Esophagus (tissue), 2 donors: Measurements from ENCODE around the gene SMC4. TPM values are rescaled to one million over a fixed set of nuclear protein-coding genes. Genes with fewer than 3 reads are reported as not detected.
"Not testable (repeated sequence)": the region's sequence is repeated elsewhere in the genome, so short reads cannot be mapped to it uniquely, and the experiment has no call there.

ENCODE experiments used
- H3K27ac ChIP-seq, 2 donors: one replicate each; pipeline ENCODE4 v1.5.1; 2013; ENCODE audit warnings: low read depth in 2 of 2, mild to moderate bottlenecking in 2 of 2, inconsistent platforms in 1 of 2, low read length in 1 of 2, moderate library complexity in 1 of 2
- H3K27me3 ChIP-seq, 2 donors: one replicate each; pipeline ENCODE4 v1.6.1; 2013; ENCODE audit warnings: low read length in 2 of 2, control low read depth in 1 of 2, mild to moderate bottlenecking in 1 of 2; ENCODE audit not compliant: insufficient read depth in 2 of 2, control insufficient read depth in 1 of 2
- H3K36me3 ChIP-seq, 2 donors: one replicate each; pipeline ENCODE4 v1.6.1; 2013; ENCODE audit warnings: low read length in 1 of 2; ENCODE audit not compliant: control insufficient read depth in 2 of 2, insufficient read depth in 2 of 2
- H3K4me1 ChIP-seq, 2 donors: one replicate each; pipeline ENCODE4 v1.6.1; 2013; ENCODE audit warnings: low read length in 1 of 2; ENCODE audit not compliant: control insufficient read depth in 2 of 2, insufficient read depth in 2 of 2
- H3K4me3 ChIP-seq, 2 donors: one replicate each; pipeline ENCODE4 v1.5.1; 2013; ENCODE audit warnings: low read length in 2 of 2, mild to moderate bottlenecking in 2 of 2, low read depth in 1 of 2, moderate library complexity in 1 of 2
- H3K9me3 ChIP-seq, 2 donors: one replicate each; pipeline ENCODE4 v1.6.1; 2013; ENCODE audit warnings: mild to moderate bottlenecking in 2 of 2, low read depth in 1 of 2, low read length in 1 of 2, moderate library complexity in 1 of 2; ENCODE audit not compliant: control insufficient read depth in 2 of 2, insufficient read depth in 1 of 2
- WGBS, 2 donors: extraction: QIAGEN DNeasy Blood & Tissue Kit; methylation state at CpG; one replicate each; pipeline ENCODE4 v1.1.7; 2013; 5-methylcytosine and 5-hydroxymethylcytosine counted together
- polyA plus RNA-seq, 2 donors: library from polyadenylated mRNA; stranded (reverse); fragments of 200-250 nt; gene quantifications; one replicate each; pipeline ENCODE4 v1.2.3, GENCODE V29; 2013
- donor health status: healthy with polysubstance abuse.
- donor health status: Bipolar disorder and iron deficiency.

The SMC4 gene
- polyA plus RNA-seq, result 10 to 100 TPM; 54.1 to 82.0 TPM

- Histone ChIP-seq H3K36me3 (no peaks in the 10 kb centered on the region), H3K27me3 (no peaks in the 10 kb centered on the region), H3K9me3 (no peaks in the 10 kb centered on the region), H3K4me1 (no peaks in the 10 kb centered on the region), H3K4me3 (peak within 1 kb of the TSS; percentile 75 to 88), H3K27ac (peak within 1 kb of the TSS; percentile 95 to 97)
- WGBS, 2 donors, result 0 to 1% methylated on average over 63 of the region's 63 CpGs
Measured at GRCh38 chr3:160399125-160400029, at the start of gene SMC4, which contains the start of gene IFT80. Gene SMC4 (plus strand): TSS chr3:160399650. CDS start chr3:160400827, 1,177 bp downstream. Gene IFT80 (minus strand): TSS chr3:160399225. CDS start chr3:160384600, 14,625 bp downstream.

GRCh38 chr3:160355826-160356225 lies 43.6 kb upstream of the SMC4 start:
- H3K27ac ChIP-seq, result no peak overlapping the region
- H3K4me3 ChIP-seq, result no peak overlapping the region
- H3K27me3 ChIP-seq, result no peaks in the 10 kb centered on the region
- no peaks in the 10 kb centered on the region for H3K36me3 ChIP-seq
- 94 to 95% methylated on average over 4 of the region's 4 CpGs for WGBS, 2 donors
- H3K9me3 ChIP-seq, result no peaks in the 10 kb centered on the region
- H3K4me1 ChIP-seq, result no peaks in the 10 kb centered on the region

- not testable (repeated sequence) for H3K9me3 ChIP-seq, H3K27me3 ChIP-seq, H3K36me3 ChIP-seq, H3K4me3 ChIP-seq, H3K27ac ChIP-seq, H3K4me1 ChIP-seq
- WGBS, 2 donors, result 79 to 80% methylated on average over 2 of the region's 2 CpGs
Measured at GRCh38 chr3:160362896-160363295, 36.6 kb upstream of the SMC4 start.

- H3K4me3 ChIP-seq, result no peak overlapping the region
- H3K36me3 ChIP-seq, result no peaks in the 10 kb centered on the region
- no peak overlapping the region for H3K27ac ChIP-seq
- H3K9me3 ChIP-seq, result no peaks in the 10 kb centered on the region
- H3K27me3 ChIP-seq, result no peaks in the 10 kb centered on the region
- 87 to 96% methylated on average over 1 of the region's 1 CpG for WGBS, 2 donors
- H3K4me1 ChIP-seq, result no peaks in the 10 kb centered on the region
Measured at GRCh38 chr3:160365869-160366522, 33.5 kb upstream of the SMC4 start.

GRCh38 chr3:160368804-160369203 lies 30.6 kb upstream of the SMC4 start:
- no peaks in the 10 kb centered on the region for H3K9me3 ChIP-seq
- H3K27me3 ChIP-seq, result no peaks in the 10 kb centered on the region
- H3K4me3 ChIP-seq, result no peak overlapping the region
- H3K36me3 ChIP-seq, result no peaks in the 10 kb centered on the region
- WGBS, 2 donors, result 76 to 77% methylated on average over 2 of the region's 2 CpGs
- no peak overlapping the region for H3K27ac ChIP-seq
- H3K4me1 ChIP-seq, result no peaks in the 10 kb centered on the region

- Histone ChIP-seq H3K9me3 (no peaks in the 10 kb centered on the region), H3K4me3 (no peak overlapping the region), H3K4me1 (no peaks in the 10 kb centered on the region), H3K27me3 (no peaks in the 10 kb centered on the region), H3K36me3 (no peaks in the 10 kb centered on the region), H3K27ac (no peak overlapping the region)
- WGBS, 2 donors, result 72 to 84% methylated on average over 1 of the region's 1 CpG
Measured at GRCh38 chr3:160369784-160370183, 29.7 kb upstream of the SMC4 start.

GRCh38 chr3:160370987-160371857 lies 28.2 kb upstream of the SMC4 start:
- no peaks in the 10 kb centered on the region for H3K36me3 ChIP-seq
- H3K9me3 ChIP-seq, result no peaks in the 10 kb centered on the region
- no peak overlapping the region for H3K27ac ChIP-seq
- 95% methylated on average over 6 of the region's 6 CpGs for WGBS, 2 donors
- no peaks in the 10 kb centered on the region for H3K4me1 ChIP-seq
- no peaks in the 10 kb centered on the region for H3K27me3 ChIP-seq
- no peak overlapping the region for H3K4me3 ChIP-seq

- Histone ChIP-seq H3K27ac (no peak overlapping the region), H3K4me1 (no peaks in the 10 kb centered on the region), H3K36me3 (no peaks in the 10 kb centered on the region), H3K9me3 (no peaks in the 10 kb centered on the region), H3K27me3 (no peaks in the 10 kb centered on the region), H3K4me3 (no peak overlapping the region)
Measured at GRCh38 chr3:160372780-160373179, 26.7 kb upstream of the SMC4 start.

GRCh38 chr3:160373655-160374054 lies 25.8 kb upstream of the SMC4 start:
- Histone ChIP-seq H3K9me3 (no peaks in the 10 kb centered on the region), H3K36me3 (no peaks in the 10 kb centered on the region), H3K4me3 (no peak overlapping the region), H3K27ac (no peak overlapping the region), H3K27me3 (no peaks in the 10 kb centered on the region), H3K4me1 (no peaks in the 10 kb centered on the region)
- WGBS, 2 donors, result 92 to 95% methylated on average over 2 of the region's 2 CpGs
